ENCODE results near the gene DOK7. TPM values are rescaled to one million over a fixed set of nuclear protein-coding genes. Genes with fewer than 3 reads are reported as not detected.

The DOK7 gene
- total RNA-seq, 1 experiment from 2014 or later: 5.3 TPM

DNA sequence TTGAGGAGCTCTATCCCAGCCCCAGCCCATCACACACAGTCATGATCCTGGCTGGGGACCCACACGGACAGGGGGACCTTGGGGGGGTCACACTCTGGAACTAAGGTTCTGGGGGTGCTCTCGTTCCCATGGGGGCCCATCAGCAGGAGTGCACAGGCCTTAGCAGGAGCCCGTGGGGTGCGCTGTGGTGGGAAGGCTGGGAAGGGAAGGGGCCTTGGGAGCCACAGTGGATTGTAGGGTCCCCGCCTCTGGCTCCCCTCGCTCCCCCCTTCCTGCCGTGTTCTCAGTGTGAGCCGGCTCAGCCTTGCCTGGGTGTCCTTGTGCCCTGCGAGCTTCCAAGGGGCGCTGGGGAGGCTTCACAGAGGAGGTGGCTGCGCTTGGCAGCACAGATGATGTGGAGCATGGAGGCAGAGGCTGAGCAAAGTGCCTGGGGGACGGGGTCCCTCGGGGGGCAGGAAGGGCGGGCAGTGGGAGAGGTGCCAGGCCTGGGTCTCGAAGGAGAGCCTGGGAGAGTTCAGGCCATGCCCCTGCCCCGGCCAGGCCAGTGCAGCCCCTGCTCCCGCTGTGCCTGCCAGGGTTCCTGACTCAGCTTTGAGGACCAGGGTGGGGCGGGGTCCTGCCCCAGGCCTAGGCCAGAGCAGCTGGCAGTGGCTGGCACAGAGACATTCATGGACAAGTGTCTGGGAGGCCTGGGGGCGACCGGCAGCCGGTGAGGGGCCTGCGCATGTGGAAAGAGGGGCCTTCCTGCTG is 26.9 kb upstream of the DOK7 start:
- ChIA-PET POLR2A (interaction anchor here (1.5 to 4.3 kb wide), 3 partner anchors 10 to 144 kb away, joined by 6 to 24 read pairs (median 9); partner anchors contain the start of gene RGS12), CTCF (interaction anchor here (0.6 to 2.6 kb wide), 5 partner anchors 26 to 444 kb away, joined by 3 to 7 read pairs (median 4); no protein-coding TSS in a partner anchor)
- Mint-ChIP-seq H3K27ac (ENCODE audit: low read depth, unreplicated experiment) (peak overlapping the region; percentile 91), H3K9me3 (ENCODE audit: unreplicated experiment) (no peaks in the 10 kb centered on the region), H3K4me3 (ENCODE audit: unreplicated experiment) (peak overlapping the region; percentile 40), H3K27me3 (ENCODE audit: insufficient read depth, unreplicated experiment) (no peaks in the 10 kb centered on the region), H3K4me1 (ENCODE audit: insufficient read depth, unreplicated experiment) (peaks cover 16% of the 10 kb centered on the region), H3K36me3 (ENCODE audit: insufficient read depth, unreplicated experiment) (peaks cover 2% of the 10 kb centered on the region)
- BruUV-seq (replicated peaks): TSS peak; percentile 75
- peak; percentile 36 for DNase-seq (ENCODE audit: unreplicated experiment)
- TF ChIP-seq, protein P1, sequence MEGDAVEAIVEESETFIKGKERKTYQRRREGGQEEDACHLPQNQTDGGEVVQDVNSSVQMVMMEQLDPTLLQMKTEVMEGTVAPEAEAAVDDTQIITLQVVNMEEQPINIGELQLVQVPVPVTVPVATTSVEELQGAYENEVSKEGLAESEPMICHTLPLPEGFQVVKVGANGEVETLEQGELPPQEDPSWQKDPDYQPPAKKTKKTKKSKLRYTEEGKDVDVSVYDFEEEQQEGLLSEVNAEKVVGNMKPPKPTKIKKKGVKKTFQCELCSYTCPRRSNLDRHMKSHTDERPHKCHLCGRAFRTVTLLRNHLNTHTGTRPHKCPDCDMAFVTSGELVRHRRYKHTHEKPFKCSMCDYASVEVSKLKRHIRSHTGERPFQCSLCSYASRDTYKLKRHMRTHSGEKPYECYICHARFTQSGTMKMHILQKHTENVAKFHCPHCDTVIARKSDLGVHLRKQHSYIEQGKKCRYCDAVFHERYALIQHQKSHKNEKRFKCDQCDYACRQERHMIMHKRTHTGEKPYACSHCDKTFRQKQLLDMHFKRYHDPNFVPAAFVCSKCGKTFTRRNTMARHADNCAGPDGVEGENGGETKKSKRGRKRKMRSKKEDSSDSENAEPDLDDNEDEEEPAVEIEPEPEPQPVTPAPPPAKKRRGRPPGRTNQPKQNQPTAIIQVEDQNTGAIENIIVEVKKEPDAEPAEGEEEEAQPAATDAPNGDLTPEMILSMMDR (IDR thresholded peaks at IDR 0.05; ENCODE audit: unreplicated experiment): no peak
- intact Hi-C loops (cut with micrococcal nuclease): no loop called here

DNA sequence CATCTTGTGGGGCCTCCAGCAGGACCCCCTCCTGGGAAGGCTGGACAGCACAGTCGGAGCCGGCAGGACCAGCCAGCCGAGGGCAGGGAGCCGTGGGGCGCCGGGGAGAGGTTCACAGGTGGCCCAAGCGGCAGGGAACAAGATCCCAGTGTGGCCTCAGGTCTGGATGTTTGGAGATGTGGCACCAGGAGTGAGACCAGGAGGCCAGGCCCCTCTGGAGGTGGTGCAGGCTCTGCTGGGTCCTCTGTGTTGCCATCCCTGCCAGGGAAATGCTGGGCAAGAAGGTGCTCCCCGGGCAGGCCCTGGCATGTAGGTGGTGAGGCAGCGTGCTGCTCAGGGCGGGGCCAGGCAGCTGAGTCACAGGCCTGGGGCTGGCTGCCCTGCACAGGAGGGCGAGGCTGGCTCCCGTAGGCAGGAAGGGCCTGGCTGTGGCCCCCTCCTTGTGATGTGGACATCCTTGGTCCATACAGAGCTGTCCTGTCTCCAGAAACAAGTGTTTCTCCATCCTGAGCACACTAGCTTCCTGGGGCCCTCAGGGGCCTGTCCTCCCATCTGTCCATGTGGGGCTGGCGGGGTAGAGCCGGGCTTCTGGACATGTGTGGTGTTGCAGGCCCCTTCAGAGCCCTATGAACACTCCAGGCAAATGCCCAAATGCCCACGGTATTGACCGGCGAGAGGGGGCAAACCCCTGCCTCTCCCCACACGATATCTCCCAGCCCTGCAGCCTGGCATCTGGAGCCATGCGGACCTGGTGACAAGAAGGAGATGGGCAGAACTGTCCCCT is 26.1 kb upstream of the DOK7 start:
- no peaks in the 10 kb centered on the region for H3K27me3 Mint-ChIP-seq (ENCODE audit: insufficient read depth, unreplicated experiment)
- ChIA-PET CTCF (interaction anchor here (0.6 to 2.6 kb wide), 4 partner anchors 25 to 91 kb away, joined by 3 to 7 read pairs (median 5); no protein-coding TSS in a partner anchor), POLR2A (interaction anchor here (0.5 to 4.3 kb wide), 4 partner anchors 10 to 309 kb away, joined by 3 to 24 read pairs (median 8); partner anchors contain the start of gene RGS12)
- intact Hi-C loops (cut with micrococcal nuclease): no loop called here
- peak; percentile 94 for DNase-seq (ENCODE audit: unreplicated experiment)
- no peaks in the 10 kb centered on the region for H3K36me3 Mint-ChIP-seq (ENCODE audit: insufficient read depth, unreplicated experiment)
- H3K4me3 Mint-ChIP-seq (ENCODE audit: unreplicated experiment): peak overlapping the region; percentile 40
- H3K9me3 Mint-ChIP-seq (ENCODE audit: unreplicated experiment): no peaks in the 10 kb centered on the region
- peaks cover 20% of the 10 kb centered on the region for H3K4me1 Mint-ChIP-seq (ENCODE audit: insufficient read depth, unreplicated experiment)
- no TSS peak for BruUV-seq (replicated peaks)
- H3K27ac Mint-ChIP-seq (ENCODE audit: low read depth, unreplicated experiment): peak overlapping the region; percentile 91
- TF ChIP-seq, protein P1 (IDR thresholded peaks at IDR 0.05; ENCODE audit: unreplicated experiment): no peak

DNA sequence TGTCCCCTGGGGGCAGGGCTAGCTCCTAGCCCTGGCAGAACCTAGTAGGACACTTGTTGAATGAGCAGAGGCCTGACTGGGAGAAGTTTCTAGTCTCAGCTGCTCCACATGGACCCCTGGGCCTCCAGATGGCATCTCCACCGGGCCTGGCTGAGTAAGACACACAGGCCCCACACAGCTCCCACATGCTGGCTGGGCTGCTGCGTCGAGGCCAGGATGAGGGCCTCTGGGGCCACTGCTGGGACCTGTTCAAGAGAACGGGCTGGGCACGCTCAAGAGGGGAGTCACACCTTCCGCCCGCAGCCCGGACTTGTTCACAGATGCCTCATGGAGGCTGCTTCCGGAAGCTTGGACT is 25.5 kb upstream of the DOK7 start:
- CTCF ChIA-PET: interaction anchor here (0.6 to 2.1 kb wide), 2 partner anchors 43 to 92 kb away, joined by 3 to 7 read pairs; no protein-coding TSS in a partner anchor
- BruUV-seq (replicated peaks): no TSS peak
- no peak for DNase-seq (ENCODE audit: unreplicated experiment)

More for the DNA sequence above, 25.5 kb upstream of the DOK7 start:
- Mint-ChIP-seq H3K4me1 (ENCODE audit: insufficient read depth, unreplicated experiment) (peaks cover 20% of the 10 kb centered on the region), H3K27ac (ENCODE audit: low read depth, unreplicated experiment) (peak overlapping the region; percentile 91), H3K36me3 (ENCODE audit: insufficient read depth, unreplicated experiment) (no peaks in the 10 kb centered on the region), H3K4me3 (ENCODE audit: unreplicated experiment) (no peak overlapping the region), H3K27me3 (ENCODE audit: insufficient read depth, unreplicated experiment) (no peaks in the 10 kb centered on the region), H3K9me3 (ENCODE audit: unreplicated experiment) (no peaks in the 10 kb centered on the region)
- intact Hi-C loops (cut with micrococcal nuclease): no loop called here
- TF ChIP-seq, protein P1 (IDR thresholded peaks at IDR 0.05; ENCODE audit: unreplicated experiment): no peak
- POLR2A ChIA-PET: interaction anchor here (0.5 to 4.3 kb wide), 4 partner anchors 11 to 308 kb away, joined by 3 to 24 read pairs (median 8); partner anchors contain the start of gene RGS12

Measured in MCF 10A (cell line).